T47D (cell line): Measurements from ENCODE around the gene CDYL.

Source experiments
- DNase-seq, 2 experiments: peaks; one replicate each; pipeline versions ENCODE4 v3.0.0 to v3.0.0-alpha.2; 2011 to 2012; ENCODE audit warnings: low read depth in 1 of 2, low spot score in 1 of 2
- JUND ChIP-seq: IDR thresholded peaks from 2 replicates; pipeline ENCODE4 v1.6.1; 2012; ENCODE audit warnings: low read depth
- in situ Hi-C: cut with HindIII; loops from 2 replicates; pipeline ENCODE4 v1.10.0; 2016; ENCODE audit warnings: low sequenced_read_pairs, low pct_unique_long_range_greater_than_20kb

CDYL gene

DNA sequence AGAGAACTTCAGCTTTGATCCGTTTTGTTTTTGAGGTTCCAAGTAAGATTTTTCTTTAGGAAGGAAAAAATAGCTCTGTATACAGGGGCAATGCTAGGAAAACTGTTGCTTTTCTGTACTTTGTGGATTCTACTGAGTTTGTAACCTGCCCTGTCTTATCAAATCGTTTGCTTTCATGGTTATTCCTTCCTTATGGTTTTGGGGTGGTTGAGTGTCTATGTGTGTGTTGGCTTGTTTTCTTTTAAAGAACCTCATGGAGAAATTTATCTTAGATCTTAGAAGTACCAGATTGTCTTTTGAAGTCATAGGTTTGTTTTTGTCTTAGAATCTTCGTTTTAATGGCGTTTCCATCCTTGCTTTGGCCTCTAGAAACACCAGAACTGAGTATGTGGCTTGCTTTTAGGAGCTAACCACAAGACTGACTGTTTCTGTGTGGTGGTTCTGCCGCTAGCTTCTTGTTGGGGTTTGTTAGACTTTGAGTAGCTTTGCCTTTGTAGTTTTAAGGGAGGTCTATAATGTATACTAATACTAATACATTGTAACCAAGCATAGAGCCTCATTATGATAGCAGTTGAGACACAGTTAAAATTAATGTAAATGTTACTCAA lies 140.9 kb downstream of the CDYL start:
- no peak for DNase-seq
- no peak for TF ChIP-seq JUND
- in situ Hi-C loops, result no loop called here

DNA sequence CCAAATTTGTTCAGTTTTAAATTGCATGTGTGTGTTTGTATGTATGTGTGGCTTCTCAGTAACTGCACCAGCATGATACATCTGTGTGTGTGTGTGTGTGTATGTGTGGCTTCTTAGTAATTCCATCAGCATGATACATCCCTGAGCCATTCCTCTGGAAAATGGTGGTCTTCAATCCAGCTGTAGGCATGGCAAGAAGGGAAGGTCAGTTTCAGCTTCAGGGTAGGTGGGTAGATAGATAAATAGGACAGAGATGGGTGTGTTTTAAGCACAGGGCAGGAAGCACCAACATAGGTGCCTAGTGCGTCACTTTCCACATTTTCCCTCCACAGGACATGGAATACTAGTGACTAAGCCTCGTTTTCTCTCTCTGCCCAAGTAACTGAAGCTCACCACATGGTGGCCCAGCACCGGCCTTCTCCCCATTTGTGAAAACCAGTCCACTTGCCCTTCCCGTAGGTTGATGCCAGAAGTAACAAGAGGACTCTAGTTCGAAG lies 144.8 kb downstream of the CDYL start:
- in situ Hi-C loops, result no loop called here
- no peak for TF ChIP-seq JUND
- DNase-seq, result no peak

DNA sequence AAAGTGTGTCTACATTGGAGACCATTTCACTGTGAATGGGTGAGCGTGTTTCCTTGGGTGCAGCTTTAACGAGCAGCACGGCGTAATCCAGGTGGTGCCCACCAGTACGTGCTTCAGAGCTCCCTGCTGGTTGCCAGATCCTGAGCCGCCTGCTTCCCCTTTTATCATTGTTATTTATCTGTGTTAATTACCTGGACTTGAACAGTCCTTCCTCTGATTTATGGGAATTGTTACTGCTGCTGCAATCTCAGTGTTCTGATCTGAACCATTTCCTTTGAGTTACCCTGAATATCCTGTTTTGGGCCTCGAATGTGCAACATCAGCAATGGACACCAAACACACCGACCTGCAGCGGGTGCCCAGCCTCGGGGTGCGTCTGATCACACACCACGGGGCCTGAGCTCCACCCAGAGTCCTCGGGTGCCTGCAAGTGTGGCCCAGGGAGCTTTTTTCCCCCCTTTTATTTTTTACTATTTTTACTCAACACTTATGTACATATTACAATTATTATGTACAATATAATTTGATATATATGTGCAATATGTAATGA lies 146.4 kb downstream of the CDYL start:
- no peak for TF ChIP-seq JUND
- DNase-seq, result no peak
- in situ Hi-C loops, result no loop called here

DNA sequence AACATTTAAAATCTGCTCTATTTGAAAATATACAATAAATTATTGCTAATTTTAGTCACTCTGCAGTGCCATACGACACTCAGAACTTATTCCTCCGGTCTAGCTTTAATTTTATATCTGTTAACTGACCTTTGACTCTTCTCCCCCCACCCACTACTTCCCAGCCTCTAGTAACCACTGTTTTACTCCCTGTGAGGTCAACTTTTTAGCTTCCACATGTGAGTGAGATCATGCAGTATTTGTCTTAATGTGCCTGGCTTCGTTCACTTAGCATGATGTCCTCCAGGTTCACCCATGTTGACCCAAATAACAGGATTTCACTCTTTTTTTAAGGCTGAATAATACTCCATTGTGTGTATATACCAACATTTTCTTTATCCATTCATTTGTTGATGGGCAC lies 146.9 kb downstream of the CDYL start:
- no peak for DNase-seq
- no peak for TF ChIP-seq JUND
- in situ Hi-C loops, result no loop called here

DNA sequence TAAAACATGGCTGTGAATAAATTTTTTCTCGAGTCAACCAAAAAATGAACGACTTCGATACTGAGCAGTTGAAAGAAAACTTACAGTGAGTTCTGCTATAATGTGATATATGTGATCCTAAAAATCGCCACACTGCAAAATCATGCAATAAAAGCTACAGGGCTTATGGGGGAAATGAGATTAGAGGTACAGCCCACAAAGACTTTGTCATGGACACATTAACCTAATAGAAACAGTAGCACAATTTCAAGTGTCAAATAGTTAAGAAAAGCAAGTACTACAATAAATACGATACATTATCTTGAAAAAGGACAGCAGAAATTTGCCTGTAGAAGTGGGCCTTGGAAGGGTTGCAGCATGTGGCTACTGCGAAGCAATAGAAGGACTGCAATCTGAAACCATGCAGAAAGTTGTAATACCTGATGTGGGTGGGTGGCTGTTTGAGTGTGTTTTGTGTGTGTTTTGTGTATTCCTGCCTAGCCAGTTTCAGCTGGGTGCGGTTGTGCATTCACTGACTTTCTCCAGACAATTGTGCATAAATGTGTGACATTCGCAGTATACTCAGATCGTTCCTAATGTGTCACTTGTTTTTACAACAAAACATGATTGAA lies 148.6 kb downstream of the CDYL start:
- DNase-seq, result peak in 1 of 2 experiments; percentile 38
- in situ Hi-C loops, result no loop called here
- TF ChIP-seq JUND, result no peak

DNA sequence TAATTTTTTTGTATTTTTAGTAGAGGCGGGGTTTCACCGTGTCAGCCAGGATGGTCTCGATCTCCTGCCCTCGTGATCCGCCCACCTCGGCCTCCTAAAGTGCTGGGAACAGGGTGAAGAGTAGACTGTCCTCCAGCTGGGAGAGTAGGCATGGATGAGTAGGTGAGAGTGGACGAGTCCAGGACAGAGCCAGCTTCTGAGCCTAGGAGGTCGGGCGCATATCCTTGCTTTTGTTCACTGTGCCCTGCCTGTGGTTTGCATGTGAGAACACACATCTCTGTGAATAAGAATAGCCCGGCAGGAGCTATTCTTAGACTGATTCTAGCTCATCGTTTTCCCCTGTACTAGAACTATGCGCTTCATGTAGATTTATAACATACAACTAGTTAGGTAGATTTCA lies 149.4 kb downstream of the CDYL start:
- no peak for DNase-seq
- in situ Hi-C loops, result no loop called here
- no peak for TF ChIP-seq JUND

DNA sequence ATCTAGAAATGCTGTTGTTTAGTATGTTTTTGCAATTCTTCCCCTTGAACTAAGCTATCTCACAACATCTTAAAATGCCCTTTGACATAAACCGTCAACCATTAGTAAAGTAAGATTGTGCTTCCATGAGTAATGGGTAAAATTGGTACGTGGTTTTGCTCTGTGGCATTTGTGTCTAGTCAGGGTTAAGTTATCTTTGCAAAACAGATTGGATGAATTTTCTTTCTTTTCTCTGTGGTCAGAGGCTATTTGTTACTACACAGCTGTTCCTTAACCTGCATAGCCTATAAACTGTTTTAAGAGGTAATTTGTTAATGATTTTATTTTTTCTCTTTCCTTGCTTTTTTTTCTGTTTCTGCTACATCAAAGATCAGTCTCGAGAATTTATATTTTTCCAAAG lies 152.2 kb downstream of the CDYL start:
- no peak for DNase-seq
- no peak for TF ChIP-seq JUND
- in situ Hi-C loops, result no loop called here

DNA sequence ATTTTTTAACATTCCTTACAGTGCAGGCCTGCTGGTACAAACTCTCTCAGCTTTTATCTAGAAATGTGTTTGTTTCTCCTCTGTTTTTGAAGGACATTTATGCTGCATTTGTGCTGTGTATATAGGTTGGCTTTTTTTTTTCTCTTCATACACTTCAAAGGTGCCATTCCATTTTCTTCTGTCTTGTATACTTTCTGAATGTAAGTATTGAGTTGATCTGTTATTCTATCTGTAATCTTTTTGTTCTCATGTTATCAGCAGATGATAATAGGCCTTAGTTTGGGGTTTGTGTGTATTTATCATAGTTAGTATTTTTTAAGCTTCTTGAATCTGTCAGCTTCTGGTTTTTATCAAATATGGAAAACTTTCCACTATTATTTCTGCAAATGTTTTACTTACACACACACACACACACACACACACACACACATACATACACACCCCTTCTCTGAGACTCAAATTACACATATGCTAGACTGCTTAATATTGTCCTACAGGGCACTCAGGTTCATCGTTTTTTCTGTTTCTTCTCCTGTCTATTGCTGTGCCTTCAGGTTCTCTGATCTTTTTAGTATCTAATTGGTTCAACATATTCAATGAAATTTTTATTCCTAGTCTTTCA lies 153.0 kb downstream of the CDYL start:
- in situ Hi-C loops, result no loop called here
- no peak for TF ChIP-seq JUND

DNA sequence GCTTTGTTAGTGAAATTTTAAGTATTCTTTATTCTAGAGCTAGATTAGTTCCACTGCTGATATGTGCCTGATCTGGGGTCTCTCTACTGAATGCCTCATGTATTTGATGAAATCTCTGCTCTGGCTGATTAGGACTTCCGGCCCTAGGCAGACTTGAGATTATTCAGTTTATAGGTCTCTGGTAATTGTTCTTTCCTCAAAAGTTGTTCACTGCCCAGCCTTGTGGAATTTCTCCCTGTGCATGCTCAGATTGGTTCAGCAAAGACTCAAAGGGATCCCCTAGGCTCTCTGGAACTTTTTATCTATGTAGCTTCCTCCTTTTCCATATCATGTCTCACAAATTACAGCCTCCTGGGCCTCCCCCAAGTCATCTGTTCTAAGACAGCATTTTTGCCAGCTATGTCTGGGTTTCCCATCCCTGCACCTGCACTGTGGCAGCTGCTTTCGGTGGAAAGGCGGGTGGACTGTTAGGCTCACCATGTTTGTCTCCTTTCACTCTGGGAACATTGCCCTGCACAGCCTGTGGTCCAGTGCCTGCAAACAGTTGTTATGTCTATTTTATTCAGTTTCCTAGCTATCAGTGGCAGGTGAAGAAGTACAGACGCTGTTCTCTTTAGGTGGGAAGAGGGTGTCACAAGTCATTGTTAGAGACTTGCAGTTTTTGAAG lies 154.0 kb downstream of the CDYL start:
- TF ChIP-seq JUND, result no peak
- no peak for DNase-seq
- in situ Hi-C loops, result no loop called here

More for the DNA sequence above, 153.0 kb downstream of the CDYL start:
- DNase-seq, result no peak

DNA sequence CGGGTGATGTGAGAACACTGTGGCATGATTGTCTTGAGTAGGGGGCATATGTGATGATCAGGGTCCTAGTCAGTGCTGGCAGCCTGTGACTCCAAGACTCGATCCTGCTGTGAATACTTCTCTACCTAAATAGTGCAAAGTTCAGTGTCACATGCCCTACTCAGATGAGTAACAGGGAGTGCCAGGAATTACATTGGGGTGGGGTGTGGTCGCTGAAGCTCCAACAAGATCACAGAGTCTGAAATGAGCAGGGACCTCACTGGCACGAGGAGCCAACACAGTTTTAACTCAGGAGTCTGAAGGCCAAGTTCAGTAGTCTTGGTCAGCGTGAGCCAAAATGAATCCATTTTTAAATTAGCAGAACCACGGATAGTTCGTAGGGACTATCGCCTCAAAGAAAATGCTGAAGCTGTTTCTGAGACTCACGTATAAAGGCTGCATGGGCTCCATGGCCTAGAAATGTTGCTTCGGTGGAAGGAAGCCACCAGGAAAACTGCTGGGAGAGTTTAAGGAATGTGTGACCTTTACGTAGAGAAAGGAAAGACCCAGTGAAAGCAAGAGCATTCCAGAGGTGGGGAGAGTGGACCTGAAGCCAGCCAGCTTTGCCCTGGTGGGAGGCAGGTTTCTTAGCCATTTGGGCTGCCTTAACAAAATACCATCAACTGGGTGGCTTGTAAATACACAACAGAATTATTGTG lies 155.5 kb downstream of the CDYL start:
- in situ Hi-C loops, result no loop called here

DNA sequence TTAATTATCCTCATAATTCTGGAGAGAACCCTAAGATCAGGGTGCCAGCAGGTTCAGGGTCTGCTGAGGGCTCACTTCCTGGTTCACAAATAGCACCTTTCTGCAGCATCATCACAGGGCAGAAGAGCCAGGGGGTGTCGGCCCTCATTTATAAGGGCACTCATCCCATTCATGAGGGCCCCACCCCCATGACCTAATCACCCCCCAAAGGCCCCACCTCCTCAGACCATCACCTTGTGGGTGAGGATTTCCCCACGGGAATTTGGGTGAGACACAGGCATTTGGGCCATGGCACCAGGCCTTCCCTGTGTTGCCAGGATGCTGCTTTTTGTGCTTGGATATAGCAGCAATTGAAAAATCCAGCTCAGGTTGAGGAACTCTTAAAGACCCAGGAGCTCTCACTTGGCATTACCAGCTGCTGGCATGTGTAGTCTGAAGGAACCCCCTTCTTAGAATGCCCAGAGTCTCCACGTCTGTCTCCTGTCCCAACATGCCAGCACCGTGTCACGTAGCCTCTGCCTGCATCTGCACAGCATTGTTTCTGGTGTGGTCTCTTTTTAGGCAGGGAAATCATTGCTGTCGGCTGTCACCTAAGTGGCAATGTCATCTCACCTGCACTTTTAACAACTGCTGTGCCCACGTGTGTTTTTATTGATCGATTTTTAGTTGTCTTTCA lies 156.2 kb downstream of the CDYL start:
- DNase-seq, result no peak
- in situ Hi-C loops, result no loop called here
- TF ChIP-seq JUND, result no peak

More for the DNA sequence above, 155.5 kb downstream of the CDYL start:
- no peak for TF ChIP-seq JUND
- DNase-seq, result no peak

DNA sequence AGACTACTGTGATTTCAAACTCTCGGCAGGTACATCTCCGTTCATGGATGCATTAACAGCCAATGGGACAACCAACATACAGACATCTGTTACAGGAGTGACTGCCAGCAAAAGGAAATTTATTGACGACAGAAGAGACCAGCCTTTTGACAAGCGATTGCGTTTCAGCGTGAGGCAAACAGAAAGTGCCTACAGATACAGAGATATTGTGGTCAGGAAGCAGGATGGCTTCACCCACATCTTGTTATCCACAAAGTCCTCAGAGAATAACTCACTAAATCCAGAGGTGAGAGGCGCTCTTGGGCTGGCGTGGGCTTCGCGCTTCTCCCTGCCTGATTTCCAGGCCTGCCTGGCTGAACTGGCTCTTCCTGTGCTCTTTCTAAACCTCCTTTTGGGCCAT lies 159.3 kb downstream of the CDYL start:
- TF ChIP-seq JUND, result no peak
- in situ Hi-C loops, result no loop called here
- no peak for DNase-seq
